Thyroid gland (tissue), 4 donors: Measurements from ENCODE around the gene NIBAN1. TPM values are rescaled to one million over a fixed set of nuclear protein-coding genes. Genes with fewer than 3 reads are reported as not detected.

ENCODE experiments used
- DNase-seq, 2 donors: peaks; one replicate each; pipeline ENCODE4 v3.0.0-alpha.2; 2019
- H3K27ac ChIP-seq, 3 donors: fragments of 200-600 bp; sonication (generic); 1 replicate in 2 of 3; 2 replicates in 1 of 3; pipeline ENCODE4 v1.5.1; 2016 to 2019; ENCODE audit warnings: mild to moderate bottlenecking in 1 of 3, moderate library complexity in 1 of 3
- H3K27me3 ChIP-seq: fragments of 200-600 bp; sonication (generic); one replicate; pipeline ENCODE4 v1.5.1; 2019
- H3K36me3 ChIP-seq, 2 donors: fragments of 200-600 bp; sonication (generic); one replicate each; pipeline ENCODE4 v1.5.1; 2016 to 2019
- H3K4me1 ChIP-seq, 2 donors: fragments of 200-600 bp; sonication (generic); one replicate each; pipeline ENCODE4 v1.5.1; 2017 to 2019
- H3K4me3 ChIP-seq, 3 donors: fragments of 200-600 bp; sonication (generic); replicated peaks in 1 of 3; 1 replicate in 2 of 3; 2 replicates in 1 of 3; pipeline ENCODE4 v1.5.1; 2016; ENCODE audit warnings: mild to moderate bottlenecking in 1 of 3
- H3K9me3 ChIP-seq: fragments of 200-600 bp; sonication (generic); one replicate; pipeline ENCODE4 v1.5.1; 2017
- CTCF ChIP-seq, 6 experiments: fragments of 200-600 bp in 3 of 6; fragments of 450-650 bp in 3 of 6; sonication (generic) in 3 of 6; IDR thresholded peaks; one replicate each; pipeline ENCODE4 v1.5.1; 2016 to 2019; ENCODE audit warnings: antibody characterized with exemption in 6 of 6, mild to moderate bottlenecking in 2 of 6, inconsistent platforms in 1 of 6, moderate library complexity in 1 of 6
- POLR2A ChIP-seq, 2 donors: fragments of 450-650 bp; IDR thresholded peaks; one replicate each; pipeline ENCODE4 v1.6.1; 2017; ENCODE audit warnings: antibody characterized with exemption in 2 of 2, mild to moderate bottlenecking in 2 of 2, moderate library complexity in 1 of 2
- WGBS, 2 donors: methylation state at CpG; one replicate each; pipeline ENCODE4 v1.1.5; 2017; 5-methylcytosine and 5-hydroxymethylcytosine counted together
- intact Hi-C: fragments of 100-400 bp; cut with DNase I; formaldehyde crosslinking; loops from one replicate; pipeline ENCODE4 v1.15.1; 2023
- total RNA-seq, 4 donors: library from RNA; depleted of rRNA; stranded (reverse); fragments of >200 nt; gene quantifications; one replicate each; pipeline ENCODE4 v1.2.3, GENCODE V29; 2016

NIBAN1 gene
- total RNA-seq, 4 donors from 2014 or later: 6.9 to 13.2 (median 10.2) TPM

- H3K27me3 ChIP-seq: no peaks in the 10 kb centered on the region
- WGBS, 2 donors: 92 to 93% methylated on average over 3 of the region's 3 CpGs
- no peaks in the 10 kb centered on the region for H3K4me1 ChIP-seq
- no peak overlapping the region for H3K4me3 ChIP-seq
- intact Hi-C loops: no loop called here
- H3K9me3 ChIP-seq: no peaks in the 10 kb centered on the region
- no peak overlapping the region for H3K27ac ChIP-seq
- TF ChIP-seq POLR2A (IDR thresholded peaks at IDR 0.05): no peak
- no peak for TF ChIP-seq CTCF (IDR thresholded peaks at IDR 0.05)
- no peaks in the 10 kb centered on the region for H3K36me3 ChIP-seq
- no peak for DNase-seq
Measured at GRCh38 chr1:184992271-184992670, 18.0 kb upstream of the NIBAN1 start.

GRCh38 chr1:184990204-184990603, 15.9 kb upstream of the NIBAN1 start:
- no peak overlapping the region for H3K27ac ChIP-seq
- 86 to 87% methylated on average over 1 of the region's 1 CpG for WGBS, 2 donors
- H3K27me3 ChIP-seq: no peaks in the 10 kb centered on the region
- DNase-seq: no peak
- H3K4me3 ChIP-seq: no peak overlapping the region
- H3K9me3 ChIP-seq: no peaks in the 10 kb centered on the region
- H3K4me1 ChIP-seq: no peaks in the 10 kb centered on the region
- TF ChIP-seq POLR2A (IDR thresholded peaks at IDR 0.05) (no peak), CTCF (IDR thresholded peaks at IDR 0.05) (no peak)
- intact Hi-C loops: no loop called here
- H3K36me3 ChIP-seq: no peaks in the 10 kb centered on the region

- Histone ChIP-seq H3K4me1 (no peaks in the 10 kb centered on the region), H3K36me3 (no peaks in the 10 kb centered on the region), H3K27me3 (no peaks in the 10 kb centered on the region), H3K4me3 (no peak overlapping the region), H3K27ac (no peak overlapping the region), H3K9me3 (no peaks in the 10 kb centered on the region)
- DNase-seq: no peak
- no peak for TF ChIP-seq POLR2A (IDR thresholded peaks at IDR 0.05)
- TF ChIP-seq CTCF (IDR thresholded peaks at IDR 0.05): no peak
- intact Hi-C loops: no loop called here
Measured at GRCh38 chr1:184988506-184988905, 14.2 kb upstream of the NIBAN1 start.

- TF ChIP-seq CTCF (IDR thresholded peaks at IDR 0.05) (no peak), POLR2A (IDR thresholded peaks at IDR 0.05) (no peak)
- Histone ChIP-seq H3K36me3 (no peaks in the 10 kb centered on the region), H3K27ac (no peak overlapping the region), H3K9me3 (no peaks in the 10 kb centered on the region), H3K27me3 (no peaks in the 10 kb centered on the region), H3K4me3 (no peak overlapping the region), H3K4me1 (no peaks in the 10 kb centered on the region)
- DNase-seq: no peak
- WGBS, 2 donors: 90% methylated on average over 1 of the region's 1 CpG
- intact Hi-C loops: no loop called here
Measured at GRCh38 chr1:184987696-184988095, 13.4 kb upstream of the NIBAN1 start.

- no peak for DNase-seq
- Histone ChIP-seq H3K27me3 (no peaks in the 10 kb centered on the region), H3K27ac (no peak overlapping the region), H3K36me3 (no peaks in the 10 kb centered on the region), H3K4me1 (no peaks in the 10 kb centered on the region), H3K4me3 (no peak overlapping the region), H3K9me3 (no peaks in the 10 kb centered on the region)
- intact Hi-C loops: no loop called here
- WGBS, 2 donors: 48 to 54% methylated on average over 5 of the region's 5 CpGs
- TF ChIP-seq CTCF (IDR thresholded peaks at IDR 0.05) (no peak), POLR2A (IDR thresholded peaks at IDR 0.05) (no peak)
Measured at GRCh38 chr1:184986250-184986649, 11.9 kb upstream of the NIBAN1 start.
